Urinary bladder (tissue), 4 donors: ENCODE results near the gene JAK3. TPM values are rescaled to one million over a fixed set of nuclear protein-coding genes. Genes with fewer than 3 reads are reported as not detected.
"Not testable (repeated sequence)": the region's sequence is repeated elsewhere in the genome, so short reads cannot be mapped to it uniquely, and the experiment has no call there.

Experiments
- DNase-seq: peaks from one replicate; pipeline ENCODE4 v3.0.0-alpha.2; 2015; ENCODE audit errors: extremely low spot score
- H3K27ac ChIP-seq: one replicate; pipeline ENCODE4 v1.5.1; 2013; ENCODE audit warnings: low read depth, mild to moderate bottlenecking, moderate library complexity
- H3K36me3 ChIP-seq: one replicate; pipeline ENCODE4 v1.6.1; 2013; ENCODE audit warnings: mild to moderate bottlenecking, moderate library complexity; ENCODE audit not compliant: insufficient read depth
- H3K4me1 ChIP-seq: one replicate; pipeline ENCODE4 v1.6.1; 2013; ENCODE audit warnings: mild to moderate bottlenecking, moderate library complexity; ENCODE audit not compliant: insufficient read depth
- H3K4me3 ChIP-seq: one replicate; pipeline ENCODE4 v1.5.1; 2013; ENCODE audit warnings: low read depth, low read length
- WGBS: extraction: QIAGEN DNeasy Blood & Tissue Kit; methylation state at CpG from one replicate; pipeline ENCODE4 v1.1.7; 2013; 5-methylcytosine and 5-hydroxymethylcytosine counted together
- polyA plus RNA-seq: library from polyadenylated mRNA; stranded (reverse); fragments of 200-250 nt; gene quantifications from one replicate; pipeline ENCODE4 v1.2.3, GENCODE V29; 2013
- total RNA-seq: library from RNA; depleted of rRNA; stranded (reverse); fragments of >200 nt; gene quantifications from one replicate; pipeline ENCODE4 v1.2.3, GENCODE V29; 2014
- donor health status: healthy with polysubstance abuse.
- donor health status: healthy.

The JAK3 gene
- total and polyA plus RNA-seq, 2 donors = 2.7 to 4.8 TPM

GRCh38 chr19:17796013-17796837 lies 51.6 kb downstream of the JAK3 start:
- H3K4me3 ChIP-seq = no peak overlapping the region
- H3K4me1 ChIP-seq = peaks cover 1% of the 10 kb centered on the region
- DNase-seq = no peak
- peak overlapping the region; percentile 76 for H3K27ac ChIP-seq
- 62% methylated on average over 6 of the region's 6 CpGs for WGBS
- no peaks in the 10 kb centered on the region for H3K36me3 ChIP-seq

- H3K36me3 ChIP-seq = no peaks in the 10 kb centered on the region
- peak overlapping the region; percentile 53 for H3K27ac ChIP-seq
- DNase-seq = no peak
- peaks cover 1% of the 10 kb centered on the region for H3K4me1 ChIP-seq
- peak overlapping the region; percentile 26 for H3K4me3 ChIP-seq
- WGBS = 25% methylated on average over 14 of the region's 14 CpGs
Measured at GRCh38 chr19:17795495-17795856, 52.3 kb downstream of the JAK3 start.

- H3K36me3 ChIP-seq = no peaks in the 10 kb centered on the region
- DNase-seq = no peak
- peak within 1 kb of the TSS; percentile 26 for H3K4me3 ChIP-seq
- peaks cover 1% of the 10 kb centered on the region for H3K4me1 ChIP-seq
- 8% methylated on average over 50 of the region's 50 CpGs for WGBS
- H3K27ac ChIP-seq = peak within 1 kb of the TSS; percentile 53
Measured at GRCh38 chr19:17794731-17795494, 52.9 kb downstream of the JAK3 start, which contains the start of gene B3GNT3. Gene B3GNT3, plus strand, starts transcription at chr19:17795138. Its CDS starts 12,670 bp downstream, at chr19:17807808.

GRCh38 chr19:17794412-17794730 lies 53.4 kb downstream of the JAK3 start:
- DNase-seq = no peak
- no peaks in the 10 kb centered on the region for H3K36me3 ChIP-seq
- no peak overlapping the region for H3K4me3 ChIP-seq
- WGBS = 49% methylated on average over 9 of the region's 9 CpGs
- no peak overlapping the region for H3K27ac ChIP-seq
- H3K4me1 ChIP-seq = peaks cover 1% of the 10 kb centered on the region

GRCh38 chr19:17790059-17790780 lies 57.6 kb downstream of the JAK3 start:
- no peak overlapping the region for H3K4me3 ChIP-seq
- DNase-seq = no peak
- H3K36me3 ChIP-seq = no peaks in the 10 kb centered on the region
- WGBS = 60% methylated on average over 6 of the region's 6 CpGs
- H3K27ac ChIP-seq = no peak overlapping the region
- H3K4me1 ChIP-seq = no peaks in the 10 kb centered on the region

GRCh38 chr19:17788632-17789031 lies 59.1 kb downstream of the JAK3 start:
- no peak overlapping the region for H3K27ac ChIP-seq

GRCh38 chr19:17787274-17787913 lies 60.4 kb downstream of the JAK3 start:
- no peaks in the 10 kb centered on the region for H3K4me1 ChIP-seq
- H3K27ac ChIP-seq = no peak overlapping the region
- DNase-seq = no peak
- no peaks in the 10 kb centered on the region for H3K36me3 ChIP-seq
- no peak overlapping the region for H3K4me3 ChIP-seq
- 91% methylated on average over 14 of the region's 14 CpGs for WGBS

More at GRCh38 chr19:17788632-17789031, 59.1 kb downstream of the JAK3 start:
- Histone ChIP-seq H3K4me3 (no peak overlapping the region), H3K36me3 (no peaks in the 10 kb centered on the region), H3K4me1 (no peaks in the 10 kb centered on the region)
- DNase-seq = no peak
- 91% methylated on average over 2 of the region's 2 CpGs for WGBS

- H3K27ac ChIP-seq = no peak overlapping the region
- no peaks in the 10 kb centered on the region for H3K4me1 ChIP-seq
- WGBS = 46% methylated on average over 32 of the region's 32 CpGs
- DNase-seq = no peak
- H3K4me3 ChIP-seq = no peak overlapping the region
- H3K36me3 ChIP-seq = no peaks in the 10 kb centered on the region
Measured at GRCh38 chr19:17784201-17785008, 63.4 kb downstream of the JAK3 start.

GRCh38 chr19:17783721-17784120 lies 64.1 kb downstream of the JAK3 start:
- not testable (repeated sequence) for H3K27ac ChIP-seq, H3K36me3 ChIP-seq, H3K4me1 ChIP-seq, DNase-seq, H3K4me3 ChIP-seq
- 71% methylated on average over 5 of the region's 5 CpGs for WGBS

- no peak overlapping the region for H3K4me3 ChIP-seq
- H3K27ac ChIP-seq = no peak overlapping the region
- WGBS = 88% methylated on average over 2 of the region's 2 CpGs
- no peaks in the 10 kb centered on the region for H3K4me1 ChIP-seq
- H3K36me3 ChIP-seq = no peaks in the 10 kb centered on the region
- DNase-seq = no peak
Measured at GRCh38 chr19:17780781-17781180, 67.0 kb downstream of the JAK3 start.

- Histone ChIP-seq H3K4me3 (no peak overlapping the region), H3K36me3 (no peaks in the 10 kb centered on the region), H3K27ac (no peak overlapping the region), H3K4me1 (no peaks in the 10 kb centered on the region)
- DNase-seq = no peak
- 21% methylated on average over 25 of the region's 25 CpGs for WGBS
Measured at GRCh38 chr19:17778968-17779929, 68.5 kb downstream of the JAK3 start.
